HG03354 (cell line): ENCODE measurements around the gene BCAS4.
"Not testable (repeated sequence)": the region's sequence is repeated elsewhere in the genome, so short reads cannot be mapped to it uniquely, and the experiment has no call there.

ENCODE experiments used
- ATAC-seq: cut with Tn5 transposase; IDR thresholded peaks from one replicate; pipeline ENCODE4 v1.9.1; 2021; ENCODE audit warnings: mild to moderate bottlenecking; ENCODE audit not compliant: unreplicated experiment, poor library complexity, severe bottlenecking

The BCAS4 gene, protein sequence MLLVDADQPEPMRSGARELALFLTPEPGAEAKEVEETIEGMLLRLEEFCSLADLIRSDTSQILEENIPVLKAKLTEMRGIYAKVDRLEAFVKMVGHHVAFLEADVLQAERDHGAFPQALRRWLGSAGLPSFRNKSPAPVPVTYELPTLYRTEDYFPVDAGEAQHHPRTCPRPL

DNA sequence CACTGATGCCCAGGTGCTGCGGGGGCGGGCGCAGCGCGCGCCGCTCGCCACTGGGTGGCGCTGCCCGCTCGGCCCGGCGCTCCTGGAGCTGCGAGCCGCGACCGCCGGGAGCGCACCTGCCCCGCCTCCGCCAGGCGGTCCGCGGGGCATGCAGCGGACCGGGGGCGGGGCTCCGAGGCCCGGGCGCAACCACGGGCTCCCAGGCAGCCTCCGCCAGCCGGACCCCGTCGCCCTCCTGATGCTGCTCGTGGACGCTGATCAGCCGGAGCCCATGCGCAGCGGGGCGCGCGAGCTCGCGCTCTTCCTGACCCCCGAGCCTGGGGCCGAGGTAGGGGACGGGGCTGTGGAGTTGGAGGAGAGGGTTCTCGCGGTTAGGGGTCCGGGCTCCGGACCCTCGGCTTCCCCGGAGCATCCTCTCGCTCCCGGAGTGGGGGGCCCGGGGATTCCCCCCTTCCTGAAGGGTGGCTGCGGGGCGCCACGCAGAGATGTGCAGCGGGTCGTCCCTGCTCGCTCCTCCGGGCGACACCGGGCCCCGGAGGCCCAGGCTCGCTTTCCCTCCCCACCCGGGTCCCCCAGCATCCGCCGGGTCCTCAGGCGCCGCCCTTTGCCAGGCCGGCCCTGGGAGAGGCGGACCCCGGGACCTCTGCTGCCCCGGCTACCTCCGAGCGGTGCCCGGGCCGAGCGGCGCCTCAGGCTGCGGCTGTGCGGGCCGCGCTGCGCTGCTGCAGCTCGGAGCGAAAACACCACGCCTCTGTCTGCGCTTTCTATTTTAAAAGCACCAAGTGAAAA lies at the start of gene BCAS4:
TSS of gene BCAS4 (plus strand) at position 216 of the 789 bp plus-strand sequence. CDS start at position 239, 23 bp downstream.
- peak; percentile 73 for ATAC-seq

DNA sequence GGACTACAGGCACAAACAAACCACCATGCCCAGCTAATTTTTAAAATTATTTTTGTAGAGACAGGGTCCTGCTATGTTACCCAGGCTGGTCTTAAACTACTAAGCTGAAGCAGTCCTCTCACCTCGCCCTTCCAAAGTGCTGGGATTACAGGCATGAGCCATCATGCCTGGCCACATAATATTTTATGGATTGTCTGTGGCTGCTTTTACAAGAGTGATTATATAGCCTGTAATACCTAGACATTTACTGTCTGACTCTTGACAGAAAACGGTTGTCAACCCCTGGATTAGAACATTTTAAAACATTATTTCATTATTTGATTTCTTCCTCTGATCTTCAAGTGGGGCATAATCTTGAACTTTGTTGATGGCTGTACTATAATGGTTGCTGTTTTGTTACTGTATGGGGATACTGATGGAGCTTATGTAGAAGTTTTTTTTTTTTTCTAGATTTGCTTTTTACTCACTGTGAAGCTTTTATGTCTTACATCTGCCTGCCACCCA lies 49.2 kb upstream of the BCAS4 start:
- no peak for ATAC-seq

DNA sequence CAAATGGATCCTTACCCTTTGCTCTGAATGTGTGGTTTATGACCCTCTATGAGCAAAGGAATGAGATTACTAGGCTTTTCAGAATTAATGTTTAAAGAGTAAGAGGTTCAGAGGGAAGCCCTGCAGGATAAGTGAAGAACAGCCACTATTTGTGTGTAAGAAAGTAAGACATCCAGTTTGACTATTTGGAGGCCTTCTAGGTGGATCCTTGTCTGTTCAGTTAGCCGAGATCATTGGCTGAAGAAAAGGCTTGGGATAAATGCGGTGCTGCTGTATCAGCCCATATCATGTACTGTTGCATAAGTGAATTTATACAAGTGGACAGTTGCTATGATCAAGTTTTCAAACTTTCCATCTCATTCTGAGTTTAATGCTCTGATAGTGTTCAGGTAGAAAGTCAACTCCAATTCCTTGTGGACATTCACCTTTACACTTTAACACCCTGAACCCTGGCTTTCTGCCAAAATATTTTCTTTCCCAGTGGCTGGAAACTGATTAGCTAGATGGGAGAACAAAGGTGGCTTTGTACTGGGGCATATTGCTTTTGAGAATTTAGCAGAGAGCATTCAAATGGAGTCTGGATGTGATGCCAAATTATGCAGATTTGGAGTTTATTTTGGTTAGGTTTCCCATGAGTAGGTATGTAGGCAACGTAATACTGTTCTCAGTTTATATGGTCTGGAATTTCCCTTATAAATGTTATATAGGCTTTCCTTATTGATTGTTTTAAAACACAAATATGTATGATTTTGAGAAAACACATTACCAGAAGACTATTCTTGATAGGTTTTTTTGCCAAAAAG lies 48.5 kb upstream of the BCAS4 start:
- ATAC-seq, result no peak

DNA sequence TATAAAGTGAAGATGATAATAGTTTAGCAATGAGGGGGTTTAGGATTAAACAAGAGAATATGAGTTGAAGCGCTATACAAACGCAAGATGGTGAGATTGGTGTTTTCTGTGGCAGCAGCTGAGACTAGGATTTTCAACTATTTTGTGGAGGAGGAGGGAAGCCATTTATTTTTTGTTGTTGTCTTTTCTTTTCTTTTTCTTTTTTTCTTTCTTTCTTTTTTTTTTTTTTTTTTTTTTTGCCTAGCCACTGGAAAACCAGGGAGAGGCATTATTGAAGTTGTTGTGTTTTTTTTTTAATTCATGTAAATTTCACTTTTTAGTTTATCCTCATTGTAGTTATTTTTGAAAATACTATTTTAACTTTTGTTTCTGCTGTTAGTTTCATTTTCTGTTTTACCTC lies 47.6 kb upstream of the BCAS4 start:
- ATAC-seq, result no peak

DNA sequence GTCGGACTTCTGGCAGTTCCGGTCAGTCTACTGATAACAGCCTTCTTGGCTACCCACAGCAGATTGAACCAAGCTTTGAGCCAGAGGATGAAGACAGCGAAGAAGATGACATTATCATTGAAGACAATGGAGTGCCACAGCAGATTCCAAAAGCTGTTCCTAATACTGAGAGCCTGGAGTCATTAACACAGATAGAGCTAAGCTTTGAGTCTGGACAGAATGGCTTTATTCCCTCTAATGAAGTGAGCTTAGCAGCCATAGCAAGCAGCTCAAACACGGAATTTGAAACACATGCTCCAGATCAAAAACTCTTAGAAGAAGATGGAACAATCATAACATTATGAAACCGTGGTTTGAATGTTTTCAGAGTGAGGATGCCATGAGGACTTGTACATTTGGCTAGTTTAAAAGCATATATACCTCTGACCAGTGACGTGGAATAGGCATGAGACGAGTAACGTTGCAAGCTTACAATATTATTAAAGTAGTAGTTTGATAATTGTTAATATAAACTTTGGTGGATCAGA lies 44.7 kb upstream of the BCAS4 start:
- ATAC-seq, result no peak

DNA sequence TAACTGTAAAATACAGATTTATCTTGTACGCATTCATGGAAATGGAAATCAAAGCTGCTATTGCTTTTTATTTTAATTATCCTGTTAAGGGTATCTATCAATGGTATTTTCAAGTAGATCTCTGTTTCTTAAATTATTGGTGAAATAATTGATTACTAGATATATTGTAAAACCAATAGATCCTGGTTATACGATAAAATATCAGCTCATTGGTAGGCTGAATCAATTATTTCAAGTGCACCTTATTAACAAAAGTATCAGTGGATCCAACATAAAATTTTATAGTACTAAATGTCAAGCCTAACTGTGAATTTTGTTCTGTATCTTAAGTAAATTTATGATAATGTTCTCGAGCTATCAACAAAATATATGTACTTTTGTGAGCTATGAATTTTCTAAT lies 41.7 kb upstream of the BCAS4 start:
- ATAC-seq, result no peak

DNA sequence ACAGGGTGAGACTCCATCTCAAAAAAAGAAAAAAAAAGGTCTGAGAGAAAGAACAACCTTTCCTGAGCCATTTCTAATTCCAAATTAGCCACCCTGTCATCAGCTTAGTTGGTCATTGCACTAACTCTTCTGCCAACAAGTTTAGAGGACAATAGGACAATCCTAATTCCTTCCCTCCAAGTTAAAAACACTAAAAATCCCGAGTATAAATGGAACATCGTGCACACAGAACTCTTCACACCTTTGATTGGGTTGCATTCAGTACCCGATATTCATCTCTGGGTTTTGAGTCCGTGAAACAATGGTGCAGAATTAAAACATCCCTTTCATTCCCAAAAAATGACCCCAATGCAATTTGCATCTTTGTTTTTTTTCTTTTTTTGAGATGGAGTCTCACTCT lies 40.4 kb upstream of the BCAS4 start:
- ATAC-seq, result no peak

DNA sequence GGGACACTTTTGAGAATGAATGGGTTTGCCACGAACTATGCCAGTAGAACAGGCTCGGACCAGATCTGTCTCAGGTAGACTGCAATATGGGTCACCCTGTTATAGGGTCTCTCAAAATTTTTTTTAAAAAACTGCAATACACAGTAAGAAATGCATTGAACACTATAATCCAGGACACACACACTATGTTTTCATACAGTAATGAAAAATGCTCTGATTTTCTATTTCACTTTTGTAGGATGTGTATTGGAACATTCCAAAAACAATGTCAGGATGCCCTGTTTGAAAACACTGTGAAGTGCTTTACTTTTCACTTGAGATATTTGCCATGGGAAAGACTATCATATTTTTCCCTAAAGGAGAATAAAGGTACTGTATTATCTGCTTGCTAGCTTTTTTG lies 38.4 kb upstream of the BCAS4 start:
- ATAC-seq, result no peak

DNA sequence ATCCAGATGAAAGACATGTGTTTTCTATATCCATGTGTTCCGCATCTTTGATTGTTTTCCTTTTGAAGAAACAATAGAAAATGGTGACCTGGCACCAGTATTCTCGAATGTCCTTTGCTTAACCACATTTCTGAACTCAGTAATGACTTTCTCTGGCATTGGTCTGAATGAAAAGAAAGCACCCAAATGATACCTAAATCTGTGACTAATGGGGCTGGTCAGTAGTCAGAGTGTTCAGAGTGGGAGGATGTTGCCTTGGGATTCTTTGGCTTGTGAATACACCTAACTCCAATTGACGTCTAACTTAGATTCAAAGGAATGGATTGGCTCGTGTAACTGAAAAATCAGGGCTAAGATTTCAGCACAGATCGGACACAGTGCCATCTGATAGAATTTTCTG lies 36.4 kb upstream of the BCAS4 start:
- no peak for ATAC-seq

DNA sequence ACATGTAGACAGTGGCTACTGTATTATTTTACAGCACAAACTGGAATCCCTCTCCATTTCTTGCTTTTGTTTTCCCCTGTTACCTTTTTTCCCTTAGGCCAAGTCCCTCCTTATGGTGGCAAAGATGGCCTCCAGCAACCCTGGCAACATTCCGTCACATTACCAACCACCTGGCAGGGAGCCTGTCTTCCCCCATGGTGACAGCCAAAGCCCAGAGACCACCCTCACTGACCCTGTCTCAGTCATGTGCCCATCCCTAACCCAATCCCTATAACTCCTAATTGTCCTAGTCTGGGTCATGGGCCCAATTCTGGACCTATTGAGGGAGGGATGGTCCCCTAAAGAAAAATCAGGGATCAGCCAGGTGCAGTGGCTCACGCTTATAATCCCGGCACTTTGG lies 35.9 kb upstream of the BCAS4 start:
- no peak for ATAC-seq

DNA sequence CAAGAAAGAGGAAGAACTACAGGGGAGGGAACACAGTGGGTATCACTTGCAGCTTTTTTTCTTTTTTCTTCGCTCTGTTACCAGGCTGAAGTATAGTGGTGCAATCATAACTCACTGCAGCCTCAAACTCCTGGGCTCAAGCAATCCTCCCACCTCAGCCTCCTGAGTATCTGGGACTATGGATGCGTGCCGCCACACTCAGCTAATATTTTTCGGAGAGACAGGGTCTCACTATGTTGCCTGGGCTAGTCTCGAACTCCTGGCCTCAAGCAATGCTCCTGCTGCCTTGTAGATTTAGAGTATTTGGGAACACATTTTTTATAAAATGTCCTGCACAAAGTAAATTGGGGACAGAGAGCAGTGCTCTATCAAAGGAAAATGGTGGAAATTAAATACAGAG lies 35.2 kb upstream of the BCAS4 start:
- no peak for ATAC-seq

DNA sequence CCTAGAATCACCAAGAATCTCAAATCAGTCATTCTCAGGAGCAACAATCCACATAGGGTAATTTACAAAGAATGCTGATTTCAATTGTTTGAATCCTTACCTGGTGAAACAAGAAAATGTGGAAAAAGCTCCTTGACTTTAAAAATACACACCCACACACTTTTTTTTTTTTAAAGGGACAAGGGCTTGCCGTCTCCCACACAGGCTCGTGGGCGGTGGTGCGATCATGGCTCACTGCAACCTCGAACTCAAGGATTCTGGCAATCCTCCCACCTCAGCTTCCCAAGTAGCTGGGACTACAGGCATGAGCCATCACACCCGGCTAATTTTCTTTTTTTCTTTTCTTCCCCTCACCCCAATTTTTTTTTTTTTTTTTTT lies 32.8 kb upstream of the BCAS4 start:
- no peak for ATAC-seq

DNA sequence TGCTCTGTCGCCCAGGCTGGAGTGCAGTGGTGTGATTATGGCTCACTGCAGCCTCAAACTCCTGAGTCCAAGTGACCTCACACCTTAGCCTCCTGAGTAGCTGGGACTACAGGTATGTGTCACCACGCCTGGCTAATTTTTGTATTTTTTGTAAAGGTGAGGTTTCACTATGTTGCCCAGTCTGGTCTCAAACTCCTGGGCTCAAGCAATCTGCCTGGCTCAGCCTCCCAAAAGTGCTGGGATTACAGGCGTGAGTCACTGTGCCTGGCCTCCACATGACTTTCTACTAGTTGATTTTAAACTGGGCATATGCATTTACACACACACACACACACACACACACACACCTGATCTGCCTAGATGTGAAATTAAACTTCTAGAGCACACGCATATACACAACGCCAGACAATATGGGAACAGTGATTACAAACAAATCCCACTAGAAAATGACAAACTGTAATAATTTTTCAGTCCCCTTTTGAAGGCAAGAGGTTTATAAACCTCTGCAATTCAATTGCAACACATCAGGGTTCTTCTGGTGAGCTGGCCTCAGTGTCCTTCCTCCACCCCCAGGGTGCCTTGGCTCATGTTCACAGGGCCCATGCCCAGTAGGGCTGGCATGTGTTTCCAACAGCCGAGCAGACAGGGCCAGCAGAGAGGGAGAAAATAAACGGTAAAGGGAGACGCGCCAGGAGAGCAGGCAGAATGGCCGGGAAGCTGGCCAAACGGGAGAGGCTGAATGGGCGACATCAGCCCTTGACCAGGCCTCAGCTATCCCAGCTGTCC lies 32.2 kb upstream of the BCAS4 start:
- ATAC-seq, result no peak

DNA sequence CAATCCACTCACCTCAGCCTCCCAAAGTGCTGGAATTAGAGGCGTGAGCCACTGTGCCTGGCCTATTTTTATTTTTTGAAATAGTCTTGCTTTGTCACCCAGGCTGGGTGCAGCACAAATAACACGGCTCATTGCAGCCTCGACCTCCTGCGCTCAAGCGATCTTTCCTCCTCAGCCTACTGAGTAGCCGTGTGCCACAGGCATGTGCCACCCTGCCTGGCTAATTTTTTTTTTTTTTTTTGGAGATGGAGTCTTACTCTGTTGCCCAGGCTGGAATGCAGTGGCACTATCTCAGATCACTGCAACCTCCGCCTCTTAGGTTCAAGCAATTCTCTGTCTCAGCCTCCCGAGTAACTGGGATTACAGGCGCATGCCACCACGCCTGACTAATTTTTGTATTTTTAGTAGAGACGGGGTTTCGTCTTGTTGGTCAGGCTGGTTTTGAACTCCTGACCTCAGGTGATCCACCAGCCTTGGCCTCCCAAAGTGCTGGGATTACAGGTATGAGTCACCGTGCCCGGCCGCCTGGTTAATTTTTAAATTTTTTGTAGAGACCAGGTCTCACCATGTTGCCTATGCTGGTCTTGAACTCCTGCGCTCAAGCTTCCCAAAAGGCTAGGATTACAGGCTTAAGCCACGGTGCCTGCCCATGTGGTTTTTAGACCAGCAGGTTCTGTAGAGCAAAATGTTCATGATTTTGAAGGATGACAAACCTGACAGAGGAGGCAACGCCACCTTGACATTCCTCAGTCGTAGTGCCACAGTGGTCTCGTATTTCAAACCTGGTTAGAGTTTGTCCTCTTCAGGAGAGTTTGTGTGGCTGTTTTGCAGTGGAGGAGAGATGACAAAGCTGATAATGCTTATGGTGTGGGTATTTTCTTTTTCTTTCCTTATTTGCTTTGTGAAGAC lies 31.1 kb upstream of the BCAS4 start:
- ATAC-seq, result not testable (repeated sequence)

DNA sequence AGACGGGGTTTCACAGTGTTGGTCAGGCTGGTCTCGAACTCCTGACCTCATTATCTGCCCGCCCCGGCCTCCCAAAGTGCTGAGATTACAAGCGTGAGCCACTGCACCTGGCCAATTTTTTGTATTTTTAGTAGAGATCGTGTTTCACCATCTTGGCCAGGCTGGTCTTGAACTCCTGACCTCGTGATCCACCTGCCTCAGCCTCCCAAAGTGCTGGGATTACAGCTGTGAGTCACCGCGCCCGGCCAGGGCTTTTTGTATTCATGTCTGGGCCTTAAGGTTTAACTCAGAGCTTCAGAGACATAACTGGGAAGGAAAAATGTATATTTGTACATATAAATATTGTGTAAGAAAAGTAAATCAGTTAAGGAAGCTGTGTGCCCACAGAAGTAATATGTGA lies 29.6 kb upstream of the BCAS4 start:
- ATAC-seq, result not testable (repeated sequence)

DNA sequence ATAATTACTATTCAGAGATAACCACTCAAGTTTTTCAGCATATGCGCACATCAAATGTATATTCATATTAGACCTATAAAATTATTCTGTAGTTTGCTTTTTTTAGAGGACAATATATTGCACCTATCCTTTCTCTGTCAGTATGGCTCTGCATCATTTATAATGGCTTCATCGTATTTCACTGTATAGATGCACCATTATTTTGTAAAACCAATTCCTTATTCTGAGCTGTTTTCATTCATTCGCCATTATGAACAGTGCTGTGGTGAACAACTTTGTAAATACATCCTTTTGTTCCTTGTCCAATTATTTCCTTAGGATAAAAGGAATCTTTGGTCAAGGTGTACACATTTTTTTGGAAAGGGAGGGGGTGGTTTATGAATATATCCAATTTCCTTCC lies 29.2 kb upstream of the BCAS4 start:
- ATAC-seq, result no peak

DNA sequence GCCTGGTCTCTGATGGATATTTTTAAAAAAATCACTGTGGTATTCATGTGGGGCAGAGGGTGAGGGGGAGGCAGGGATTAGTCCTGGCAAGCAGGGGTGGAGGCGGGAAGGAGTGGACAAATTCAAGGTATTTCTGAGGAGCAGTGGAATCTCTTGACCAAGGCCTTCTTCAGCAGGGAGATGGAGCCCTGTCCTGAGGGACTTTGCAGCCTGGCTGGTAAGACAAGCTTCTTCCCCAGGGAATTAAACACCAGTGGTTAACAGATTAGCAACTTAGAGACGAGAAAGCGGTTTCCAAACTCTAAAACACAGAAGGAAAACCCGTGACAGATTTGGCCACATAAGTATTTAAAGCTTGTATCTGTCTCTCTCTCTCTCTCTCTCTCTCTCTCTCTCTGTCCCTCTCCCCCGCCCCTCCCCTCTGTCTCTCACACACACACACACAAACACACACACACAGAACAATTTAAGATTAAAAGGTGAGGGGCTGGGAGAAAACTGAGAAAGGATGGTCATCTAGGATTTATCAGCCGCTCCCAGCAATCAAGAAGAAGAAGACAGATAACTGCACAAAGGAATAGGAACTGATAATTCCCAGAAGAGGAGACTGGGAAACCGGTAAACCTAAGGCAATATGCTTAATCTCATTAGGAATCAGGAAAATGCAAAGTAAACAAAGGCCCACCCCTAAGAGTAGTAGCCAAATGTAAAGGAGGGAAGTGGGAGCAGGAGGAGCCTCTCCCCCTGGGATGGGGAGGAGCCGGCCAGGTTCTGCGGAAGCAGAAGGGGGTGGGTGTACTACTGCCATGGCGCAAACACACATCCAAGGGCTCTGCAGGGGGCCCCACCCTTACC lies 27.7 kb upstream of the BCAS4 start:
- not testable (repeated sequence) for ATAC-seq

DNA sequence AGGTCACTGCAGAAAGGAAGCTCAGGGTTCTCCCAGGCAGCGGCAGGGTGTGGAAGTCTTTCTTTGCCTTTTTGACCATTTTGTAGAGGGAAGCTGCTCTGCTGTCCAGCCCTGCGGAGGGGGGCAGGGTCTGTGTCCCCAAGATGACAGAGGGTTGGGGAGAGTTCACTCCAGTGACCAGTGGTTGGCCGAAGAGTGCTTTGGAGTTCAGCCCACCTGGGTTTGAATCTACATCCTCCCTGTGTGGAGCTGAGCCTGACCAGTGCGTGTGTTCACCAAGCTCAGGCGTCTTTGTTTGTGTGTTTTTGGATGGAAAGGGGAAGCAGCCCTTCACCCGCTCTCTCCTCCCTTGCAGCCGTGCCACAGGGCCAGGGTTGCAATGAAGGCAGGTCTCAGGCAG lies 25.9 kb upstream of the BCAS4 start:
- not testable (repeated sequence) for ATAC-seq
